HepG2 (cell line): ENCODE data around the gene GUCA1A. TPM values are rescaled to one million over a fixed set of nuclear protein-coding genes. Genes with fewer than 3 reads are reported as not detected.

Source experiments
- ATAC-seq: fragments of 200-7000 bp; cut with Tn5 transposase; 3 replicates; pipeline ENCODE4 v1.9.1; 2020; ENCODE audit warnings: mild to moderate bottlenecking, moderate library complexity
- BruUV-seq: library from RNA; stranded (reverse); fragments of 400-500 nt; replicated peaks from 2 replicates; lab custom pipeline; 2021; lab: Mats Ljungman, UMichigan
- CTCF ChIA-PET: fragments of 300-600 bp; formaldehyde crosslinking; extraction: SDS; loops from one replicate; lab custom pipeline; 2021; ENCODE audit warnings: low total read pairs, inconsistent platforms, low intra/inter-chr PET ratio; lab: Yijun Ruan, JAX
- POLR2A ChIA-PET: fragments of 350-600 bp; sonication (Branson Sonifier 250); formaldehyde crosslinking; loops from one replicate; lab custom pipeline; 2020; ENCODE audit warnings: antibody characterized with exemption, inconsistent platforms; lab: Yijun Ruan, JAX
- DNase-seq: peaks from one replicate; pipeline ENCODE4 v3.0.0-alpha.2; 2015; ENCODE audit warnings: low spot score
- FAIRE-seq: peaks from 3 replicates; lab custom pipeline; 2011; peaks lifted over from hg19 to GRCh38; lab: Jason Lieb, UNC
- H2AFZ ChIP-seq: one replicate; pipeline ENCODE4 v1.6.1; 2011; ENCODE audit warnings: low read length, inconsistent platforms
- H3K27ac ChIP-seq: fragments of 300-600 bp; 3 replicates; pipeline ENCODE4 v1.8.0; 2011; ENCODE audit warnings: mixed run types, mild to moderate bottlenecking, mixed read lengths, low read length, inconsistent platforms; ENCODE audit not compliant: insufficient read depth; ENCODE audit errors: extremely low read length
- H3K27me3 ChIP-seq, 2 experiments: fragments of 200-600 bp in 1 of 2; 2 replicates in 1 of 2; 3 replicates in 1 of 2; pipeline versions ENCODE4 v1.6.0 to v1.8.0; 2011; ENCODE audit warnings: low read length in 2 of 2, mild to moderate bottlenecking in 2 of 2, moderate library complexity in 2 of 2, inconsistent platforms in 1 of 2; ENCODE audit not compliant: insufficient read depth in 2 of 2, control insufficient read depth in 1 of 2
- H3K36me3 ChIP-seq, 2 experiments: fragments of 200-600 bp in 1 of 2; replicated peaks in 1 of 2; 2 replicates in 1 of 2; 3 replicates in 1 of 2; pipeline versions ENCODE4 v1.5.1 to v1.8.0; 2011; ENCODE audit warnings: low read length in 2 of 2, inconsistent platforms in 1 of 2; ENCODE audit not compliant: insufficient read depth in 2 of 2, control insufficient read depth in 1 of 2
- H3K4me1 ChIP-seq: 2 replicates; pipeline ENCODE4 v1.5.1; 2012; ENCODE audit warnings: low read length, inconsistent platforms; ENCODE audit not compliant: insufficient read depth
- H3K4me2 ChIP-seq: 2 replicates; pipeline ENCODE4 v1.6.0; 2011; ENCODE audit warnings: low read depth, low read length, inconsistent platforms
- H3K4me3 ChIP-seq, 3 experiments: fragments of 200-600 bp in 1 of 3; sonication (generic), shearing (Covaris generic) in 1 of 3; replicated peaks in 1 of 3; 2 replicates each; pipeline ENCODE4 v1.5.1; 2011 to 2016; ENCODE audit warnings: low read length in 3 of 3, inconsistent platforms in 2 of 3, low read depth in 2 of 3, mild to moderate bottlenecking in 2 of 3, control low read depth in 1 of 3, mixed read lengths in 1 of 3; ENCODE audit not compliant: insufficient read depth in 1 of 3
- H3K79me2 ChIP-seq: one replicate; pipeline ENCODE4 v1.6.1; 2011; ENCODE audit warnings: low read length, inconsistent platforms; ENCODE audit not compliant: insufficient read depth
- H3K9ac ChIP-seq: 2 replicates; pipeline ENCODE4 v1.6.0; 2011; ENCODE audit warnings: mild to moderate bottlenecking, low read depth, low read length, inconsistent platforms; ENCODE audit not compliant: insufficient read depth
- H3K9me3 ChIP-seq: 2 replicates; pipeline ENCODE4 v1.5.1; 2012; ENCODE audit warnings: mild to moderate bottlenecking, low read length
- H4K20me1 ChIP-seq: 2 replicates; pipeline ENCODE4 v1.6.0; 2011; ENCODE audit warnings: inconsistent platforms, mild to moderate bottlenecking, low read length, moderate library complexity; ENCODE audit not compliant: insufficient read depth
- BHLHE40 ChIP-seq: IDR thresholded peaks from 2 replicates; pipeline ENCODE4 v1.6.1; 2011; ENCODE audit warnings: low read length, improper control_type of control experiment
- HNF4A ChIP-seq: sonication (generic); formaldehyde crosslinking; IDR thresholded peaks from 2 replicates; pipeline ENCODE4 v1.4.0; 2020; ENCODE audit warnings: missing genetic modification reagents
- KLF15 ChIP-seq: sonication (generic); formaldehyde crosslinking; IDR thresholded peaks from 2 replicates; pipeline ENCODE4 v1.8.1; 2023; ENCODE audit warnings: borderline replicate concordance, mild to moderate bottlenecking, inconsistent platforms, missing genetic modification reagents, mixed read lengths
- MED1 ChIP-seq: sonication (generic); formaldehyde crosslinking; IDR thresholded peaks from 2 replicates; pipeline ENCODE4 v1.4.0; 2020; ENCODE audit warnings: missing genetic modification reagents
- NFATC3 ChIP-seq: sonication (generic); formaldehyde crosslinking; IDR thresholded peaks from 2 replicates; pipeline ENCODE4 v1.5.1; 2020; ENCODE audit warnings: mild to moderate bottlenecking, missing genetic modification reagents
- NFIB ChIP-seq: sonication (generic); formaldehyde crosslinking; IDR thresholded peaks from 2 replicates; pipeline ENCODE4 v1.9.0; 2021; ENCODE audit warnings: missing genetic modification reagents, mild to moderate bottlenecking, borderline replicate concordance
- RNF219 ChIP-seq: sonication (generic); formaldehyde crosslinking; IDR thresholded peaks from 2 replicates; pipeline ENCODE4 v1.5.0; 2020; ENCODE audit warnings: mild to moderate bottlenecking, missing genetic modification reagents
- TAF1 ChIP-seq: sonication (generic); formaldehyde crosslinking; IDR thresholded peaks from 2 replicates; pipeline ENCODE4 v1.4.0; 2020; ENCODE audit warnings: missing genetic modification reagents
- TCF12 ChIP-seq, 2 experiments: fragments of 450-650 bp in 1 of 2; sonication (generic) in 1 of 2; formaldehyde crosslinking in 1 of 2; IDR thresholded peaks; 2 replicates each; pipeline versions ENCODE4 v1.6.1 to v1.8.0; 2017 to 2022; ENCODE audit warnings: antibody characterized with exemption in 1 of 2, mild to moderate bottlenecking in 1 of 2, missing genetic modification reagents in 1 of 2, moderate library complexity in 1 of 2
- ZBTB40 ChIP-seq, 2 experiments: fragments of 450-650 bp in 1 of 2; sonication (generic) in 1 of 2; formaldehyde crosslinking in 1 of 2; IDR thresholded peaks; 2 replicates each; pipeline versions ENCODE4 v1.6.1 to v1.8.0; 2016 to 2022; ENCODE audit warnings: antibody characterized with exemption in 1 of 2, mild to moderate bottlenecking in 1 of 2, missing genetic modification reagents in 1 of 2
- ZNF547 ChIP-seq: sonication (generic); formaldehyde crosslinking; IDR thresholded peaks from 2 replicates; pipeline ENCODE4 v1.5.1; 2020; ENCODE audit warnings: mild to moderate bottlenecking, missing genetic modification reagents
- ZZZ3 ChIP-seq: sonication (generic); formaldehyde crosslinking; IDR thresholded peaks from 2 replicates; pipeline ENCODE4 v1.4.0; 2020; ENCODE audit warnings: missing genetic modification reagents, mild to moderate bottlenecking, borderline replicate concordance
- WGBS: methylation state at CpG from one replicate; pipeline ENCODE4 v1.1.6; 2017; ENCODE audit warnings: low lambda C conversion rate; 5-methylcytosine and 5-hydroxymethylcytosine counted together
- in situ Hi-C: cut with HindIII; loops from 2 replicates; pipeline ENCODE4 v1.10.0; 2017; ENCODE audit warnings: low pct_unique_long_range_greater_than_20kb; ENCODE audit not compliant: extremely low pct_ligation_motif_present
- intact Hi-C: fragments of 100-400 bp; cut with micrococcal nuclease; formaldehyde crosslinking; loops from one replicate; pipeline ENCODE4 v1.10.0; 2022; ENCODE audit not compliant: unreplicated experiment
- polyA plus RNA-seq, 8 experiments: library from polyadenylated mRNA; depleted of rRNA in 3 of 8; stranded (reverse) in 7 of 8; unstranded in 1 of 8; fragments of >200 nt; fragmentation: Illumina TruSeq in 4 of 8; extraction: Trizol in 4 of 8; gene quantifications; 2 replicates each; pipeline versions ENCODE4 v1.2.1 to v1.2.3, GENCODE V29; 2011 to 2016; ENCODE audit warnings: low read depth in 4 of 8, missing spikeins in 1 of 8, mixed read lengths in 1 of 8; ENCODE audit not compliant: insufficient read depth in 1 of 8
- total RNA-seq, 5 experiments: library from RNA; depleted of rRNA; stranded (reverse); fragments of >200 nt; fragmentation: Illumina TruSeq; extraction: Trizol; gene quantifications; 2 replicates each; pipeline ENCODE4 v1.2.3, GENCODE V29; 2016; ENCODE audit warnings: low read depth in 1 of 5
- TF ChIP-seq, protein P1 (sequence below): sonication (generic); formaldehyde crosslinking; IDR thresholded peaks from 2 replicates; pipeline ENCODE4 v1.8.1; 2023; ENCODE audit warnings: mild to moderate bottlenecking, moderate library complexity, missing genetic modification reagents

The GUCA1A gene
- total and polyA plus RNA-seq, 2 of the 13 experiments (the other 11 are each of a cell fraction or from before 2014, with no cell fraction given), result not detected

- Histone ChIP-seq H3K27me3 (no peaks in the 10 kb centered on the region), H3K9ac (no peak overlapping the region), H3K27ac (no peak overlapping the region), H3K4me1 (peaks cover 22% of the 10 kb centered on the region), H3K4me2 (no peak overlapping the region), H3K79me2 (no peaks in the 10 kb centered on the region), H4K20me1 (no peaks in the 10 kb centered on the region), H2AFZ (no peak overlapping the region), H3K36me3 (no peaks in the 10 kb centered on the region), H3K9me3 (no peaks in the 10 kb centered on the region), H3K4me3 (no peak overlapping the region)
- no peak for ATAC-seq
- WGBS, result 80% methylated on average over 8 of the region's 8 CpGs
- in situ Hi-C loops, result no loop called here
- no peak for FAIRE-seq
- DNase-seq, result no peak
- POLR2A ChIA-PET, result interaction anchor here (1.0 kb wide), 1 partner anchor 21 kb away, joined by 3 read pairs; no protein-coding TSS in a partner anchor
- intact Hi-C loops, result no loop called here
- no TSS peak for BruUV-seq
- CTCF ChIA-PET, result no interaction called here
- TF ChIP-seq ZBTB40 (IDR thresholded peaks at IDR 0.05) (no peak), ZBTB40 (CRISPR knock-in tag; IDR thresholded peaks at IDR 0.05) (no peak), ZZZ3 (CRISPR knock-in tag) (no peak), BHLHE40 (no peak), MED1 (no peak), NFATC3 (CRISPR knock-in tag) (no peak), TAF1 (CRISPR knock-in tag) (no peak), KLF15 (CRISPR knock-in tag) (no peak), HNF4A (CRISPR knock-in tag) (no peak), ZNF547 (no peak), TCF12 (IDR thresholded peaks at IDR 0.05) (no peak), TCF12 (CRISPR knock-in tag; IDR thresholded peaks at IDR 0.05) (no peak), RNF219 (CRISPR knock-in tag) (no peak), NFIB (CRISPR knock-in tag) (no peak)
- TF ChIP-seq, protein P1, sequence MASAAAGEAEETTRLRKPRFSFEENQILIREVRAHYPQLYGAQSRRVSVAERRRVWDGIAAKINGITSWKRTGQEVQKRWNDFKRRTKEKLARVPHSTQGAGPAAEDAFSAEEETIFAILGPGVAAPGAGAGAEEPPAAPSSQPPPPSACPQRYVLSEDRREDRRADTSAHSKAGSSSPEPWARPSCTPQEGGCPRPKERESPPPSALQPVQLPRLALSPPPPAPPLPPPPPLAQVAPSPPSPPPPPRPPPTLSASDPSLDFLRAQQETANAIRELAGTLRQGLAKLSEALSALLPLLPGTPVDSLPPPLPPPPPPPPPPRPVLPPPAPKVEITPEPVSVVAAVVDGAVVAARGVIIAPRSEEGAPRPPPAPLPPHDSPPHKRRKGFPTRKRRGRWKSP (CRISPR knock-in tag), result no peak
These were observed 20.3 kb downstream of the GUCA1A start for GRCh38 chr6:42193491-42193894.
